Stimulated activated CD4-positive, alpha-beta T cell treated with anti-CD3 and anti-CD28 coated beads, Interleukin-4, amount 100 ng/mL, for 4 hours (primary cell): Measurements from ENCODE around the gene NDUFAB1.
"Not testable (repeated sequence)": the region's sequence is repeated elsewhere in the genome, so short reads cannot be mapped to it uniquely, and the experiment has no call there.

Experiments used
- DNase-seq, 2 experiments: peaks; one replicate each; pipeline ENCODE4 v3.0.0-alpha.2; 2020

Gene NDUFAB1

DNA sequence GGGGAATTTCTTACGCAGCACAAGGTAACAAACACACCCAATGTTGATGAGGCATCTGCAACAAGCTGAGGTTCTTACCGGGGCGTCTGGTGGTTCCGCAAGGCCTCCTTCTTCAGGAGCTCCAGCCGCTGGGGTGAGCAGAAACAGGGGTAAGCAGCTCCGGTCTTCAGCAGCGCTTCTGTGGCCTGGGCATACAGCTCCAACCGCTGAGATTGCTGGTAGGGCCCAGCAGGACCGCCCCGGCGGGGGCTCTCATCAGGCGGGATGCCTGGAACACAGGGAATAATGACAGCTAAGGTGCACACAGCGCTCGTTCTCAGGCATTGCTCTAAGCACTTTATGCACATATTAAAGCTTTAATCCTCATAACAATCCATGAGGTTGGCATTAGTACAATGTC lies 51.7 kb downstream of the NDUFAB1 start:
- no peak for DNase-seq

DNA sequence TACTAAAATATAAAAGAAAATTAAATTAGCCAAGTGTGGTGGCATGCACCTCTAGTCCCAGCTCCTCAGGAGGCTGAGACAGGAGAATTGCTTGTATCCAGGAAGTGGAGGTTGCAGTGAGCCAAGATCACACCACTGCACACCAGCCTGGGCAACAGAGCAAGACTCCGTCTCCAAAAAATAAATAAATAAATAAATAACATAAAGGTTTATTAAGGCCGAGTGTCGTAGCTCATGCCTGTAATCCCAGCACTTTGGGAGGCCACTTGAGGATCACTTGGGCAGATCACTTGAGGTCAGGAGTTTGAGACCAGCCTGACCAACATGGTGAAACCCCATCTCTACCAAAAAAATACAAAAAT lies 55.3 kb downstream of the NDUFAB1 start:
- not testable (repeated sequence) for DNase-seq

DNA sequence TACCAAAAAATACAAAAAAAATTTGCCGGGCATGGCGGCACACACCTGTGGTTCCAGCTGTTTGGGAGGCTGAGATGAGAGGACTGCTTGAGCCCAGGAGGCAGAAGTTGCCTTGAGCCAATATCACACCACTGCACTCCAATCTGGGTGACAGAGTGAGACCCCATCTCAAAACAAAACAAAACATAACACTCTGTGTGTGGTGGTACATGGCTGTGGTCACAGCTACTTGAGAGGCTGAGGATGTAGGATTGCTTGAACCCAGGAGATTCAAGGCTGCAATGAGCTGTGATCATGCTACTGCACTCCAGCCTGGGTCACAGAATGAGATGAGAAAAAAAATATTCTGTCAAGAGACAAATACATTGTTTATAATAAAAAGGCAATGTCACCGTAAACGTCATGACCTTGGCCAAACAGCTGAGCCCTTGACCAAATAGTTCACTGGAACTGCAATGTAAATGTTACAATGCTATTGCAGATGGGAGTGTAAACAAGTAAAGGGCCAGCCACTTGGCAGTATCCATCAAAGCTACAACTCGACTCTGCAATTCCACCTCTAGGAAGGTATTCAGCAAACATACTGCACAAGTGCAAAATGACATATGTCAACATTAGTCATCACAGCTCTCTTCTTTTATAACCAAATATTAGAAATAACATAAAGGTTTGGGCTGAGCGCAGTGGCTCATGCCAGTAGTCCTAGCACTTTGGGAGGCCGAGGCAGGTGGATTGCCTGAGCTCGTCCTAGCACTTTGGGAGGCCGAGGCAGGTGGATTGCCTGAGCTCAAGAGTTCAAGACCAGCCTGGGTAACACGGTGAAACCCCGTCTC lies 55.9 kb downstream of the NDUFAB1 start:
- no peak for DNase-seq

DNA sequence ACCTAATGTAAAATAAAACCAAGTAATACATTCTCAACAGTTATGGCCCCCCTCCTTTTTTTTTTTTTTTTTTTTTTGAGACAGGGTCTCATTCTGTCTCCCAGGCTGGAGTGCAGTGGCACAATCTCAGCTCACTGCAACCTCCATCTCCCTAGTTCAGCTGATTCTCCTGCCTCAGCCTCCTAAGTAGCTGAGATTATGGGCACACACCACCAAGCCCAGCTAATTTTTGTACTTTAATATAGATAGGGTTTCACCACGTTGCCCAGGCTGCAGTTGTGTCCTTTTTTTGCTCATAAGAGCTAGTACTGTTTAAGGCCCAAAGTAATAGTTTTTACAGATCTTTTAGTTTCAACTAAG lies 57.2 kb downstream of the NDUFAB1 start:
- no peak for DNase-seq

DNA sequence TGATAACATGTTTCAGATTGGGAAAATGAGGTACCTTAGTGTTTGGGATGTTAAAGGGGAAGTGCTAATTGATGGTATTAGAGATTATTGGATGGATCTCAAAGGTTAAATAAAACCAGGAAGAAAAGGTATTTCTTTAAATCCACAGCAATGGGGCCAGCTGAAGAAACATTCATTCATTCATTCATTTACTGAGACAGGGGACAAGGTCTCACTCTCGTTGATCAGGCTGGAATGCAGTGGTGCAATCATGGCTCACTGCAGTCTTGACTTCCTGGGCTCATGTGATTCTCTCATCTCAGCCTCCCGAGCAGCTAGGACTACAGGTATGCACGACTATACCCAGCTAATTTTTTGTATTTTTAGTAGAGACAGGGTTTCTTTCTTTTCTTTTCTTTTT lies 58.7 kb downstream of the NDUFAB1 start:
- DNase-seq: no peak

DNA sequence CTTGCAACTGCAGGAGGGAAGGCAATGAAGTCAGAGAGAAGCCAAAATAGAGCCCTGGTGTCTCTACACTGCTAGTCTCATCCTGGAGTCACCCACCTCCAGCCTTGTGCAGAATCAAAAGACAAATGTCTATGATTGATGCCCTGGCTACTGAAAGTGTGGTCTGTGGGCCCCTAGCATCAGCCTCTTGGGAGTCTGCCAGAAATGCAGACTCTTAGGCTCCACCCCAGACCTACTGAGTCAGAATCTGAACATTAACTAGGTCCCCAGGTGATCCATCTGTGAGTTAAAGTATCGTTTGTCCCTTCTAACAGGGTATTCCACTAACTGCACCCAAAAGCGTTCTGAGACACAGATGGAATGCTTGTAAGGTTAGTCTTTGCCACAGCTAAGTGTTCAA lies 60.2 kb downstream of the NDUFAB1 start:
- DNase-seq: no peak

DNA sequence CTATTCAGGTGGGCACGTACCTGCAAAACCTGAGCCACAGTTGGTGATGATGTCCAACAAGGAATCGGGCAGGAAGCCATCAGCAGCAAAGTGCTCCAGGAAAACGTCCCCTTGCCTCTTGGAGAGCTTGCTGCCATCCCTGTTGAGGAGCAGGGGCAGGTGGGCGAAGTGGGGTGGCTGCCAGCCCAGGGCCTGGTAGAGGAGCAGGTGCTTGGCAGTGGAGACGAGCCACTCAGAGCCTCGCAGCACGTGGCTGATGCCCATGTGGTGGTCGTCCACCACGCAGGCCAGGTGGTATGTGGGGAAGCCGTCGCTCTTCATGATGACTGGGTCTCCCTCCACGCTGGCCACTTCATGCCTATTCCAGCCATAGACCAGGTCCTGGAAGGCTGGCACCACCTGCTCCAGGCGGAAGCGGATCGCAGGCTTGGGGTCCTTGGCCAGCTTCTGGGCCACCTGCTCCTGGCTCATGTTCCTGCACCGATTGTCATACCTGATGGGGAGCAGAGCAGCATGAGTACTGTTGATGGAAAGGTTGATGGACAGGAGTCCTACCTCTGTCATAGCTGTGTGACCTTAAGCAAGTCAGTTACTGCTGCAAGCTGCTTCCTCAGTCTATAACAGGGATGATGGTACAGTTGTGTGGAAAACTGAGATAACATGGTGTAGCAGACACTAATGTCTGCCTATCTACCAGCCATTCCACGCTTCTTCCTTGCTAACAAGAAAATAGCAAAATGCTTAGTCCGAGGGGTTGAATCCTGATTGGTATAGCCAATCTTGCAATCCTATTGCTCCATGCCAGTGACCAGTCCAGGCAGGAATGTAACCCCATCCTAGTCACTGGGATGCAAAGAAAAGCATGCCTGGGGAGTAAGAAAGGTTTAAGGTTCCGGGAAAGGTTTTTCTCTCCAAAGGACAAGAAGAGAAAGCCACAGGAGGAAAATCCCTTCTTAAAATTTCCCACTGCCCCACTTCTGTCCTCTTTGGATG lies 61.0 kb downstream of the NDUFAB1 start:
- DNase-seq: no peak

DNA sequence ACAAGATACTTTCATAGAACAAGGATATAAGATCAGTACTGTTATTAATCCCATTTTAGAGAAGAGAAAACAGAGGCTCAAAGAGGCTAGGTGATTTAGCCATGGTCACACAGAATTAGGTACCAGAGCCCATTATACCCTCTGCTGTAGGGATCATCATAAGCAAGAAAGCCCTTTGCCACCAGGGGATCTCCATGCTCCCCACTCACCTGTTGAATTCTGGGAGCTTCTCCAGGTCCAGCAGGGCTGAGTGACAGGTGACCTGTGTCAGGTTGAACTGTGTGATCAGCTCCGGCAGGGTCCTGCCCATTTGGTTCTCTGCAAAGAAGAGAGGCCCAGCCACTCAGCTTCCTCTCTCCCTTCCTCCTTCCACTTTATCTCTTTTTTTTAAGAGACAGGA lies 63.7 kb downstream of the NDUFAB1 start:
- no peak for DNase-seq
